ENCODE data around the gene CXXC1. TPM values are rescaled to one million over a fixed set of nuclear protein-coding genes. Genes with fewer than 3 reads are reported as not detected.
"Not testable (repeated sequence)": the region's sequence is repeated elsewhere in the genome, so short reads cannot be mapped to it uniquely, and the experiment has no call there.

The CXXC1 gene
- total RNA-seq, 2 experiments from 2014 or later = 136 to 158 TPM

DNA sequence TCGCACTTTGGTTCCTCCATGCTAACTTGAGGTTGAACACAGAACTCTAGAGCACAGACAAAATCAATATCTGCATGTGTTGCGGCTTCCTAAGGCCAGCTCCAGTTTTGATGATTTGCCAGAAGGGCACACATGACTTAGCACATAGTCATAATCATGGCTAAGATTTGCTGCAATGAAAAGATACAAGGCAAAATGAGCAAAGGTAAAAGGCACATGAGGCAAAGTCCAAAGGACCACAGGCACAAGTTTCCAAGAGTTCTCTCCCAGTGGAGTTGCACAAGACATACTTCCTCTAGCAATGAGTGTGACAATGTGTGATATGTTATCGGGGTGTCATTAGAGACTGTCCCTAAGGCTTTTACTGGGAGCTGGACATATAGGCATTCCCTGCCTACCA lies 24.2 kb upstream of the CXXC1 start:
- H3K27ac Mint-ChIP-seq = no peak overlapping the region
- ChIA-PET CTCF (no interaction called here), POLR2A (no interaction called here)
- ATAC-seq = no peak
- no peaks in the 10 kb centered on the region for H3K9me3 Mint-ChIP-seq (ENCODE audit: insufficient read depth)
- DNase-seq = no peak
- peaks cover 16% of the 10 kb centered on the region for H3K27me3 Mint-ChIP-seq (ENCODE audit: low read depth)
- H3K4me1 Mint-ChIP-seq (ENCODE audit: low read depth) = peaks cover 23% of the 10 kb centered on the region
- peaks cover 2% of the 10 kb centered on the region for H3K36me3 Mint-ChIP-seq (ENCODE audit: low read depth)
- H3K4me3 Mint-ChIP-seq = no peak overlapping the region

GRCh38 chr18:50310080-50310479 lies 22.6 kb upstream of the CXXC1 start:
- Mint-ChIP-seq H3K27me3 (ENCODE audit: low read depth) (peaks cover 17% of the 10 kb centered on the region), H3K4me1 (ENCODE audit: low read depth) (peaks cover 25% of the 10 kb centered on the region), H3K9me3 (ENCODE audit: insufficient read depth) (no peaks in the 10 kb centered on the region), H3K36me3 (ENCODE audit: low read depth) (peaks cover 7% of the 10 kb centered on the region), H3K27ac (no peak overlapping the region), H3K4me3 (no peak overlapping the region)
- ATAC-seq (no peak), DNase-seq (no peak)
- ChIA-PET POLR2A (no interaction called here), CTCF (interaction anchor here (1.4 kb wide), 1 partner anchor 28 kb away, joined by 3 read pairs; the partner anchor contains the start of gene MBD1)

GRCh38 chr18:50308851-50309250 lies 21.4 kb upstream of the CXXC1 start:
- peaks cover 25% of the 10 kb centered on the region for H3K4me1 Mint-ChIP-seq (ENCODE audit: low read depth)
- ChIA-PET POLR2A (interaction anchor here (0.8 kb wide), 1 partner anchor 11 kb away, joined by 3 read pairs; no protein-coding TSS in a partner anchor), CTCF (interaction anchor here (1.0 to 3.3 kb wide), 5 partner anchors 9 to 48 kb away, joined by 3 to 21 read pairs (median 6); partner anchors contain the start of gene MBD1)
- H3K27ac Mint-ChIP-seq; H3K9me3 Mint-ChIP-seq (ENCODE audit: insufficient read depth); ATAC-seq; DNase-seq; H3K36me3 Mint-ChIP-seq (ENCODE audit: low read depth); H3K4me3 Mint-ChIP-seq: not testable (repeated sequence)
- peaks cover 15% of the 10 kb centered on the region for H3K27me3 Mint-ChIP-seq (ENCODE audit: low read depth)

DNA sequence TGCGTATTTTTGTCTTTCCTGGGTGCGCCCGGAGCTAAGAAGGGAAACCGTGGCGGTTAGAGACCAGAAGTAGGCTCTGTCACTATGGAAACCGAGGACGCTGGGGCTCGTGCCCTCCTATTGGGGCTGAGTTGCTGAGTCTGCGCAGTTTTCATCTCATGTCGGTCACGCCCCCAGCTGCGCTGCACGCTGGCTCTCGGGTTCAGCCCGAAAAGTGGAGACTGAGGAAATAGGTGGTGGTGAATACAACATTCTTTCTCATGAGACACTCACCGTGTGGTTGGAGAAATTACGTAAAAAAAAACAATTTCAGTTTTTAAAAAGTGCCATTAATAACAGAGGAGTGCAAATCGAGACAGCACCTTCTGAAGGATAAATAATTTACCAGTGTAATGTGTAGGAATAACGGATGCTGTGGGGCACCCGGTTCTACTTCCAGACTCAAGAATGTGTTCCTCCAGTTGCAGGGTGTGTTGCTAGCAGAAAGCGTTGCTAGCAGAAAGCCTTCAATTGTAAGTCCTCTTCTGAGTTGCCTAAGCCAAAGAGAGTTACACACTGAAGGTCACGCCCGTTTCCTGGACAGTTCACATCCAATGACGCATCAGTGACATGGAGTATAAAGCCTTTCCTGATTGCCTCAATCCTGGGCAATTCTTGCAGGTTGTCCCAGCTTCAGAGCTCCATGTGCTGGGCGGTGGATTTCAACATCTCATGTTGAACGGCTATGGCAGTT lies 20.4 kb upstream of the CXXC1 start:
- peak; percentile 97 for DNase-seq
- peaks cover 25% of the 10 kb centered on the region for H3K4me1 Mint-ChIP-seq (ENCODE audit: low read depth)
- peak overlapping the region; percentile 86 for H3K4me3 Mint-ChIP-seq
- H3K27me3 Mint-ChIP-seq (ENCODE audit: low read depth) = peaks cover 20% of the 10 kb centered on the region
- peaks cover 6% of the 10 kb centered on the region for H3K36me3 Mint-ChIP-seq (ENCODE audit: low read depth)
- H3K27ac Mint-ChIP-seq = peak overlapping the region; percentile 86
- peak; percentile 100 for ATAC-seq
- POLR2A ChIA-PET = interaction anchor here (0.6 to 1.5 kb wide), 7 partner anchors 10 to 49 kb away, joined by 3 to 6 read pairs (median 3); partner anchors contain the start of gene MBD1
- CTCF ChIA-PET = interaction anchor here (1.0 to 3.3 kb wide), 7 partner anchors 10 to 49 kb away, joined by 3 to 21 read pairs (median 7); no protein-coding TSS in a partner anchor
- H3K9me3 Mint-ChIP-seq (ENCODE audit: insufficient read depth) = no peaks in the 10 kb centered on the region

GRCh38 chr18:50307400-50307737 lies 19.9 kb upstream of the CXXC1 start:
- H3K9me3 Mint-ChIP-seq (ENCODE audit: insufficient read depth) = no peaks in the 10 kb centered on the region
- ATAC-seq (no peak), DNase-seq (no peak)
- ChIA-PET POLR2A (interaction anchor here (0.6 to 1.5 kb wide), 6 partner anchors 9 to 50 kb away, joined by 3 to 6 read pairs (median 4); partner anchors contain the start of gene MBD1), CTCF (interaction anchor here (1.1 to 3.3 kb wide), 6 partner anchors 9 to 50 kb away, joined by 3 to 21 read pairs (median 7); no protein-coding TSS in a partner anchor)
- H3K27me3 Mint-ChIP-seq (ENCODE audit: low read depth) = peaks cover 24% of the 10 kb centered on the region
- H3K27ac Mint-ChIP-seq = peak overlapping the region; percentile 86
- H3K4me1 Mint-ChIP-seq (ENCODE audit: low read depth) = peaks cover 25% of the 10 kb centered on the region
- peaks cover 6% of the 10 kb centered on the region for H3K36me3 Mint-ChIP-seq (ENCODE audit: low read depth)
- peak overlapping the region; percentile 86 for H3K4me3 Mint-ChIP-seq

DNA sequence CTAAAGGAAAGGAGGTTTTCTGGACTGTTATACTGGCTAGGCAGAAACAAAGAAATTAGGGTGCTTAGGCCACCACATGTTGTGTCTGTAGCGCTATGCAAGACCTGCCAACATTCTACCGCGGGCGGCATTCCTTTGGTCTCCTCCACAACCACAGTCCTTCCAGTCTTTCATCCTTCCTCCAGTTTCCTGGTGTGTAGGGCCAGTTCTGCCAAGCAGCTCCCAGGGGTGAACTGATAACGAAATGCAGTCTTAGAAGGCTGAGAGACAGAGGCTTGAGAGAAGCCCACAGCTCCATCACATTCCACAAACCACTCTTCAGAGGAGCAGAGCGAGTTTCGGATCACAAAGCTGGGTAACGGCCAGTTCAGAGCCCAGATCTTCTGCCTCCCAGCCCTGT lies 19.5 kb upstream of the CXXC1 start:
- Mint-ChIP-seq H3K4me3 (peak overlapping the region; percentile 86), H3K36me3 (ENCODE audit: low read depth) (peaks cover 6% of the 10 kb centered on the region), H3K9me3 (ENCODE audit: insufficient read depth) (no peaks in the 10 kb centered on the region), H3K27me3 (ENCODE audit: low read depth) (peaks cover 26% of the 10 kb centered on the region), H3K27ac (peak overlapping the region; percentile 86), H3K4me1 (ENCODE audit: low read depth) (peaks cover 25% of the 10 kb centered on the region)
- CTCF ChIA-PET = interaction anchor here (1.3 to 3.3 kb wide), 5 partner anchors 9 to 50 kb away, joined by 6 to 21 read pairs (median 7); no protein-coding TSS in a partner anchor
- no peak for ATAC-seq
- POLR2A ChIA-PET = interaction anchor here (0.6 to 1.9 kb wide), 5 partner anchors 18 to 50 kb away, joined by 3 to 5 read pairs (median 3); no protein-coding TSS in a partner anchor
- no peak for DNase-seq

GRCh38 chr18:50301074-50301473 lies 13.6 kb upstream of the CXXC1 start:
- Mint-ChIP-seq H3K4me3 (no peak overlapping the region), H3K36me3 (ENCODE audit: low read depth) (peaks cover 9% of the 10 kb centered on the region), H3K27me3 (ENCODE audit: low read depth) (peaks cover 45% of the 10 kb centered on the region), H3K27ac (no peak overlapping the region), H3K9me3 (ENCODE audit: insufficient read depth) (no peaks in the 10 kb centered on the region), H3K4me1 (ENCODE audit: low read depth) (peaks cover 19% of the 10 kb centered on the region)
- ChIA-PET CTCF (no interaction called here), POLR2A (no interaction called here)
- ATAC-seq = no peak
- DNase-seq = no peak

DNA sequence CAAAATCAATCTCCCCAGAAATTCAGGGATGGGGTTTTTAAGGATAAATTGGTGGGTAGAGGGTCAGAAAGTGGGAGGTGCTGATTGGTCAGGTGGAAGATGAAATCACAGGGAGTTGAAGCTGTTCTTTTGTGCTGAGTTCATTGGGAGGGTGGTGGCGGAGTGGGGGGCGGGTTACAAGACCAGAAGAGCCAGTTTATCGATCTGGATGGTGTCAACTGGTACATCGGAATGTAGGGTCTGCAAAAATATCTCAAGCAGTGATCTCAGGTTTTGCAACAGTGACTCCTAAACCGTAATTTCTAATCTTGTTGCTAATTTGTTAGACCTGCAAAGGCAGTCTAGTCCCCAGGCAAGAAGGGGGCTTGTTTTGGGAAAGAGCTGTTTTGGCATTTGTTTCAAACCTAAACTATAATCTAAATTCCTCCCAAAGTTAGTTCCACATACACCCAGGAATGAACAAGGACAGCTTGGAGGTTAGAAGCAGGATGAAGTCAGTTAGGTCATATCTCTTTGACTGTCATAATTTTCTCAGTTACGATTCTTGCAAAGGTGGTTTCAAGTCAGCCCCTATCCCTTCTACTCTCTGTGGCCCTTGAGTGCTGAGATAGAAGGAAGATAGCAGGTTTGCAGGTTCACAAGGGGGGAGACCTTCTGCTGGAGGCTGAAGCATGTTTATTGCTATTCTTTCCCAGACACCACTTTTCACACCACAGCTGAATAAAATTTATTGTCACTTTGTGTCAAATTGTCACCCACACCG lies 12.3 kb upstream of the CXXC1 start:
- H3K27ac Mint-ChIP-seq = no peak overlapping the region
- no peak overlapping the region for H3K4me3 Mint-ChIP-seq
- H3K4me1 Mint-ChIP-seq (ENCODE audit: low read depth) = peaks cover 25% of the 10 kb centered on the region
- POLR2A ChIA-PET = no interaction called here
- DNase-seq (no peak), ATAC-seq (no peak)
- peaks cover 44% of the 10 kb centered on the region for H3K27me3 Mint-ChIP-seq (ENCODE audit: low read depth)
- CTCF ChIA-PET = interaction anchor here (1.3 kb wide), 1 partner anchor 58 kb away, joined by 4 read pairs; no protein-coding TSS in a partner anchor
- H3K9me3 Mint-ChIP-seq (ENCODE audit: insufficient read depth) = no peaks in the 10 kb centered on the region
- H3K36me3 Mint-ChIP-seq (ENCODE audit: low read depth) = peaks cover 3% of the 10 kb centered on the region

DNA sequence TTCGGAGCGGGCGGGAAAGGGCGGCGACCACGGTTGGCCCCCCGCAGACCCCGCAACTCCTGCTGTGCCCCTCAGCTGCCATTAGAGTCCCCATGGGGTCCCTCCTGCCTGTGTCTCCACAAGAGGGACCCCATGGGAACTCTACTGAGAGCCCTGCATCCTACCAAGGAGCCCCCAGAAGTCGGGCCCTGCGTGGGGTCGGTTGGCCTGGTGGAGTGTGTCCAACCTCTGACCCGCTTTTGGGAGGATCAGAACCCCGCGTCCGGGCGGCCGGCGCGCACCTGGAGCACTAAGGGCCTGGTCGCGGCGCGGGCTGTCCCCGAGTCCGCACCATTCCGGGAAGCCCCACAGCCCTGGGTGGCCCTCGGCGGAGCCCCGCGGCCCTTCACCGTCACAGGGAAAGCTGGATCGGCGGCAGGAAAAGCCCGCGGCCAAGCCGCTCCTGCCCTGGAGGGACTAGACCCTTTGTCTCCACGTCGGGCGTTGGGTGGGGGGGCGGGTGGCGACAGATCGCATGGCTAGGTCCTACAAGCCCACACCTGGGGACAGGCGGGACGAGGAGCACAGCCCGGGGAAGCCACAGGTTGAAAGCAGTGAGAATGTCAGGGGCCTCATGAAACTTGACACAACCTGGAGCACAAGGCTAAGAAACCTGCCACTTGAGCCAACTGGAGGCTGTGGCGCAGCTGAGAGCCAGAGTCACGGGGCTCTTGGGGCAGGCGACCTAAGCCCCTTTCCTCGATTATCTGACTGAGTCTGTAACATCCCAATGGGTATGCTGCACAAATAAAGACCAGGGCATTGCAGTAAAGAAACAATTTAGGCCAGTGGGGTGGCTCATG lies 11.2 kb upstream of the CXXC1 start:
- no peak for DNase-seq
- no peaks in the 10 kb centered on the region for H3K9me3 Mint-ChIP-seq (ENCODE audit: insufficient read depth)
- peak overlapping the region; percentile 69 for H3K4me3 Mint-ChIP-seq
- peaks cover 38% of the 10 kb centered on the region for H3K27me3 Mint-ChIP-seq (ENCODE audit: low read depth)
- H3K36me3 Mint-ChIP-seq (ENCODE audit: low read depth) = peaks cover 3% of the 10 kb centered on the region
- ATAC-seq = peak; percentile 17
- ChIA-PET CTCF (interaction anchor here (1.0 to 1.5 kb wide), 4 partner anchors 9 to 58 kb away, joined by 3 to 7 read pairs (median 5); no protein-coding TSS in a partner anchor), POLR2A (interaction anchor here (1.0 to 1.7 kb wide), 3 partner anchors 9 to 21 kb away, joined by 3 to 6 read pairs (median 3); partner anchors contain the start of gene MBD1)
- peaks cover 25% of the 10 kb centered on the region for H3K4me1 Mint-ChIP-seq (ENCODE audit: low read depth)
- no peak overlapping the region for H3K27ac Mint-ChIP-seq

DNA sequence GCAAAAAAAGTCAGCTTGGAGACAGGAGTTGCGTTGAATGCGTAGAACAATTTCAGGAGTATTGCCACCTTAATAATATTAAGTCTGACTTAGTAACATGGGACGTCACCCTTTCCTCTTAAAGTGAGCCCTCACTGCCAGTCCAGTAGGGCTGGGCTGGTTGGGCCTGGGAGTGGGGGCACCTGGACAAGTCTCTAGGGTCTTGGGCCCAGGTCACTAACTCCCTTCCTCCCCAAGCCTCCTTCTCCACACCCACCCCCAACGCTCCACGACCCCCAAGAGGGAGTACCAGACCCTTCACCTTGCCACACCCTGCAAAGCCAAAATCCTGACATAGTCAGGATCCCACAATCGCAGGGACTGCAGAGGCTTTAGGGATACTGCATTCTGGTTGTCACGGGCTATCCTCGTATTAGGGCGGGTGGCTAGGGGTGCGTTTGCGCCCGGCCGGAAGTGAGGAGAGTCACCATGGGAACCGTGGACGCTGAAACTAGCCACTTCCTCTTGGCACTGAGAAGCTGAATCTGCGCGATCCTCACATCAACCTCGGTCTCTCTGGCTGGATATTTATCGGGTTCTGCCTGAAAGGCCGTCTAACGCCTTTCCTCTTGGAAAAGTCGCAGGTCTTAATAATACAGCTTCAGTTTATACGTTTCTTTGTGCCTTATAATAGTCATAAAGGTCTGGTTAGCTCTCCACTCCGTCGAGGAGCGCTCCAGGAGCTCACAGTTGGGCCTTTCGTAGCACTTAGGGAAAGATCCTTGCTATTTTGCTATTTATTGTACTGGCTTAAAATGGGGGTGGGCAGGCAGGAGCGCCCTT lies 10.3 kb upstream of the CXXC1 start:
- H3K27ac Mint-ChIP-seq = peak overlapping the region; percentile 46

More for the DNA sequence above, 10.3 kb upstream of the CXXC1 start:
- Mint-ChIP-seq H3K4me1 (ENCODE audit: low read depth) (peaks cover 25% of the 10 kb centered on the region), H3K36me3 (ENCODE audit: low read depth) (peaks cover 3% of the 10 kb centered on the region), H3K9me3 (ENCODE audit: insufficient read depth) (no peaks in the 10 kb centered on the region), H3K27me3 (ENCODE audit: low read depth) (peaks cover 33% of the 10 kb centered on the region), H3K4me3 (peak overlapping the region; percentile 69)
- ChIA-PET CTCF (interaction anchor here (1.0 to 1.5 kb wide), 4 partner anchors 9 to 59 kb away, joined by 3 to 7 read pairs (median 5); no protein-coding TSS in a partner anchor), POLR2A (interaction anchor here (1.0 to 1.7 kb wide), 3 partner anchors 10 to 22 kb away, joined by 3 to 6 read pairs (median 3); partner anchors contain the start of gene MBD1)
- ATAC-seq = peak; percentile 99
- peak; percentile 89 for DNase-seq

Measured in activated CD8-positive, alpha-beta T cell treated with anti-CD3 and anti-CD28 coated beads, Interleukin-2, amount 10 ng/mL, durations not matched to agents 7 days and 5 days (primary cell).